Measurements from ENCODE around the gene KDSR.

DNA sequence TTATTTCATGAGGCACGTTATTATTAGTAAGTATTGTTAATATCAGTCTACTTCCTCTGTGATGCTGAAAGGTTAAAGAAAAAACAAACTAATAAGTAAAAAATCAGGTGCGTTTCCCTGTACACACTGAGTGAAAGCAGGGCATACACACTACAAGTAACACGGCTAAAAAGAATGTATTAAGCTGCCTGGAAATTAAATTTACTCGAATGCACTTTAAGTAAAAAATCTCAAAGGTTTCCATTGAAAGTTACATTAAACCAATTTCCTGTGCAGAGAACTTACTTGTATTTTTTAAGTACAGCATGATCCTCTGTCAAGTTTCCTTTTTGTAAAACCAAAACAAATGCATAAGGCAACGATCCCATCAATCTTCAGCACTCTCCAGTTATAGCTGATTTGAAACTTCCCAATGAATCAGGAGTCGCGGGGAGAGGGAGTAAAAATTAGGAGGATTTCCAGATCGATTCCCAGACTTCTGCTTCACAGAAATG, 48.1 kb downstream of the KDSR start:
- TF ChIP-seq TAF1 (IDR thresholded peaks at IDR 0.05; ENCODE audit: low read depth, low read length) (no peak), POLR2A (IDR thresholded peaks at IDR 0.05; ENCODE audit: low read depth, low read length) (no peak)

Data from GM12891 (cell line).